Mucosa of descending colon (tissue), 3 donors: ENCODE data around the gene OR10A2. TPM values are rescaled to one million over a fixed set of nuclear protein-coding genes. Genes with fewer than 3 reads are reported as not detected.
"Not testable (repeated sequence)": the region's sequence is repeated elsewhere in the genome, so short reads cannot be mapped to it uniquely, and the experiment has no call there.

ENCODE experiments used
- ATAC-seq: fragments of 200-7000 bp; cut with Tn5 transposase; one replicate; pipeline ENCODE4 v1.9.1; 2020; ENCODE audit warnings: mild to moderate bottlenecking, moderate library complexity
- DNase-seq, 3 donors: peaks; one replicate each; pipeline ENCODE4 v3.0.0-alpha.2; 2020
- H3K36me3 ChIP-seq: fragments of 200-600 bp; one replicate; pipeline ENCODE4 v1.8.0; 2021; ENCODE audit warnings: low read depth, mild to moderate bottlenecking
- H3K4me1 ChIP-seq: fragments of 200-600 bp; one replicate; pipeline ENCODE4 v1.8.0; 2021; ENCODE audit warnings: low read depth, mild to moderate bottlenecking
- H3K4me3 ChIP-seq: fragments of 200-600 bp; one replicate; pipeline ENCODE4 v1.8.0; 2021; ENCODE audit warnings: mild to moderate bottlenecking
- H3K9me3 ChIP-seq: fragments of 200-600 bp; one replicate; pipeline ENCODE4 v1.8.0; 2021; ENCODE audit warnings: mild to moderate bottlenecking
- intact Hi-C, 2 donors: fragments of 100-400 bp; cut with DNase I in 1 of 2; cut with micrococcal nuclease in 1 of 2; formaldehyde crosslinking; loops; one replicate each; pipeline versions ENCODE4 v1.11.0 to v1.11.1; 2022; cut with DNase I, micrococcal nuclease
- total RNA-seq, 3 donors: library from RNA; stranded (reverse); fragmentation: NEBNext Ultra II Directional in 2 of 3; extraction: Animal tissue kit (Norgen Biotek cat#: 25700) in 2 of 3; gene quantifications; one replicate each; pipeline versions ENCODE4 v1.2.1 to v1.2.4, GENCODE V29; 2021 to 2023
- TF ChIP-seq, protein P1 (sequence below): fragments of 200-600 bp; IDR thresholded peaks from one replicate; pipeline ENCODE4 v1.8.0; 2022; ENCODE audit warnings: antibody characterized with exemption, mild to moderate bottlenecking
- donor health status: DM: no; HTN: no; CAD: no; lungs with moderate emphysema.
- donor health status: DM: no; HTN: no; CAD: no.
- donor health status: DM: no; HTN: yes; CAD: no.

Gene OR10A2
- total RNA-seq, 3 donors from 2014 or later: 0.06 TPM; not detected in 2

DNA sequence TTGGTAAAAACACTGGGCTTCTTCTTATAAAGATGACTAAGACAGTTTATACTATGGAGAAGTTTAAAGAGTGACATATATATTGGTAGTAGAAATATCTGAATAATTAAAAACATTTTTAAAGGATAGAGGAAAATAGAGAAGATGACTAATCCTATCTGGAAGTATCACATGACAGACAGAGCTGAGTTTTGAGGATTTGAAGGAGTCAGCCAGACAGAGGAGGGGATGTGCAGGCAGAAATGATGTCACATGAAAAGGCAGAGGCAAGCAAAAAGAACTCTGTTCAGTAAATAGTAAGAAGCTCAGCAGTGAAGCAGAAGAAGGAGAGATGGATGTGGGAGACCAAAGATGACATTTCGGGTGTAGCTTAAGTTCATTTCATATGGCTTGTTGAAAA, 1.6 kb downstream of the OR10A2 start:
- Histone ChIP-seq H3K4me3 (no peak overlapping the region), H3K9me3 (no peaks in the 10 kb centered on the region), H3K4me1 (no peaks in the 10 kb centered on the region), H3K36me3 (no peaks in the 10 kb centered on the region)
- intact Hi-C loops: no loop called here
- ATAC-seq (no peak), DNase-seq (no peak)
- TF ChIP-seq, protein P1, sequence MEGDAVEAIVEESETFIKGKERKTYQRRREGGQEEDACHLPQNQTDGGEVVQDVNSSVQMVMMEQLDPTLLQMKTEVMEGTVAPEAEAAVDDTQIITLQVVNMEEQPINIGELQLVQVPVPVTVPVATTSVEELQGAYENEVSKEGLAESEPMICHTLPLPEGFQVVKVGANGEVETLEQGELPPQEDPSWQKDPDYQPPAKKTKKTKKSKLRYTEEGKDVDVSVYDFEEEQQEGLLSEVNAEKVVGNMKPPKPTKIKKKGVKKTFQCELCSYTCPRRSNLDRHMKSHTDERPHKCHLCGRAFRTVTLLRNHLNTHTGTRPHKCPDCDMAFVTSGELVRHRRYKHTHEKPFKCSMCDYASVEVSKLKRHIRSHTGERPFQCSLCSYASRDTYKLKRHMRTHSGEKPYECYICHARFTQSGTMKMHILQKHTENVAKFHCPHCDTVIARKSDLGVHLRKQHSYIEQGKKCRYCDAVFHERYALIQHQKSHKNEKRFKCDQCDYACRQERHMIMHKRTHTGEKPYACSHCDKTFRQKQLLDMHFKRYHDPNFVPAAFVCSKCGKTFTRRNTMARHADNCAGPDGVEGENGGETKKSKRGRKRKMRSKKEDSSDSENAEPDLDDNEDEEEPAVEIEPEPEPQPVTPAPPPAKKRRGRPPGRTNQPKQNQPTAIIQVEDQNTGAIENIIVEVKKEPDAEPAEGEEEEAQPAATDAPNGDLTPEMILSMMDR: no peak

DNA sequence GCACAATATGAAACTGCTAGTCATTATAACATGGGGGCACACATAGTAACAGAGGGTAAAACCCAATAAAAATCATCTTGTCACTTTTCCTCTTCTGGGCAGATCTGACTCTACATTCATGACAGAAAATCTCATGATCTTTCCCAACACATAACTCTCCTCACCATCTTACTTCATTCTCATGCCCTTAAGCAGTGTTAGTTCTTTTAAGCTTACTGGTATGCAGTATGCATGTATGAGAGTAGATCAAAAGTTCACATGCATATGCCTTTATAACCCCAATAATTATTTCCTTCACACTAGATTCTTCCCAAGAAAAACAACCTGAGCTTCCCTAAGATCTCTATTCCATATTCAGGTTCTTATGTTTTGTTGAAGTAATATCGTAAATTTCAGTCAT, 8.4 kb downstream of the OR10A2 start:
- Histone ChIP-seq H3K9me3 (no peaks in the 10 kb centered on the region), H3K4me1 (no peaks in the 10 kb centered on the region), H3K4me3 (no peak overlapping the region), H3K36me3 (no peaks in the 10 kb centered on the region)
- TF ChIP-seq, protein P1: no peak
- ATAC-seq (no peak), DNase-seq (no peak)
- intact Hi-C loops: no loop called here

DNA sequence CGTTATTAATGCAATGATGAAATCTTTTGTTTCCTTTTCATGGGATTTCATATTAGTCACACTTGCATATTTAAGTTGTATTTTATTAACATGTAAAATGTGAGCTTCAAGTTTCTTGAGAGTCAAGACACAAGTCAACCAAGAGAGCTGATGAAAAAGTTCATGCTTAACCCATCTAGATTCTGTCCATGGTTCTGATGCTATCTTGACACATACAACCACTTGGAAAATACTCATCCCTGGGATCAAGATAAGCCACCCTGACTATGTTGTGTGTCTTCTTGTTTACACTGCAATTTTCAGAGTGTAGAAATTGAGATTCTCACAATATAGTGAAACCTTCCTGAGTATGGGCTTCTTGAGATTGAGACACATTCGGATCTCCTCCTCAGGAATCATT, 12.9 kb downstream of the OR10A2 start:
- Histone ChIP-seq H3K4me3 (no peak overlapping the region), H3K9me3 (no peaks in the 10 kb centered on the region), H3K36me3 (no peaks in the 10 kb centered on the region), H3K4me1 (no peaks in the 10 kb centered on the region)
- intact Hi-C loops: no loop called here
- no peak for DNase-seq
- TF ChIP-seq, protein P1: no peak
- ATAC-seq: no peak

DNA sequence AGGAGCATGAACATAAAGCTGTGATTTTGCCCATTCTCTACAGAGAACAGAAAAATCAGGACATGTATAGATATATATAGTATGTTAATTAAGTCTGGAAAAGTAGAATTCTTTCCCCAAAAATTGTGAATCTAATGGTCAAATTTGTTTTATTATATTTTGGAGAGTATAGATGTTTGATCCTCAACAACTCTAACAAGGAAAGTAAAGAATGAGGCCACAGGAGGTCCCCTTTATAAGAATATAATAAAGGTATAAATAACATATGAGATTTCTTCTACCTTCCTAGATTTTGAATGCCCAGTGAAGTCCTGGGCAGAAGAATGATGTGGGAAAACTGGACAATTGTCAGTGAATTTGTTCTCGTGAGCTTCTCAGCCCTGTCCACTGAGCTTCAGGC, 13.5 kb downstream of the OR10A2 start, which contains the start of gene OR10A4:
Gene OR10A4 (plus strand): TSS at position 301 of the 400 bp plus-strand sequence. CDS start 23 bp downstream, at position 324.
- TF ChIP-seq, protein P1: no peak
- intact Hi-C loops: no loop called here
- DNase-seq (no peak), ATAC-seq (no peak)
- Histone ChIP-seq H3K4me3 (no peak within 1 kb of the TSS), H3K4me1 (no peaks in the 10 kb centered on the region), H3K36me3 (no peaks in the 10 kb centered on the region), H3K9me3 (no peaks in the 10 kb centered on the region)

DNA sequence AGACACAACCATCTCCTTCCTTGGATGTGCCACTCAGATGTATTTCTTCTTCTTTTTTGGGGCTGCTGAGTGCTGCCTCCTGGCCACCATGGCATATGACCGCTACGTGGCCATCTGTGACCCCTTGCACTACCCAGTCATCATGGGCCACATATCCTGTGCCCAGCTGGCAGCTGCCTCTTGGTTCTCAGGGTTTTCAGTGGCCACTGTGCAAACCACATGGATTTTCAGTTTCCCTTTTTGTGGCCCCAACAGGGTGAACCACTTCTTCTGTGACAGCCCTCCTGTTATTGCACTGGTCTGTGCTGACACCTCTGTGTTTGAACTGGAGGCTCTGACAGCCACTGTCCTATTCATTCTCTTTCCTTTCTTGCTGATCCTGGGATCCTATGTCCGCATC, 14.1 kb downstream of the OR10A2 start:
- no peaks in the 10 kb centered on the region for H3K36me3 ChIP-seq
- no peak overlapping the region for H3K4me3 ChIP-seq
- no peaks in the 10 kb centered on the region for H3K9me3 ChIP-seq
- DNase-seq (no peak), ATAC-seq (no peak)
- no peaks in the 10 kb centered on the region for H3K4me1 ChIP-seq
- intact Hi-C loops: no loop called here
- TF ChIP-seq, protein P1: no peak

DNA sequence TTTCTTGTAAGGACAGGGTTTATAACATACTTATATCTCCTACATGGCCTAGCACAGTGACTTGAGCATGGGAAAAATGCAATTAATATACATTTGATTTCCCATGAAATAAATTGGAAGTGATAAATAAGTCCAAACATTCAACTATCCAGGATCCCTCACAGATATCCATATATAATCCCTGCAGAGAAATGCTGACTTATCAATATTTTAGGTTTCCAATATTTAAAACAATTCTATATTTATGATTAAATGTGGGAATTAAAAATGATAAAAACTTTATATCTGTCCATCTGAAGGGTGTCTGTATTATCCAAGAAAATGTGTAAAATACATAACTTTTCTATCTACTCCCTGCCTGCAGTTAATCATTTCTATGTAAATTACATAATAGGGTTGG, 19.9 kb downstream of the OR10A2 start:
- Histone ChIP-seq H3K36me3 (no peaks in the 10 kb centered on the region), H3K4me1 (no peaks in the 10 kb centered on the region), H3K4me3 (no peak overlapping the region), H3K9me3 (no peaks in the 10 kb centered on the region)
- ATAC-seq (no peak), DNase-seq (no peak)
- intact Hi-C loops: no loop called here
- TF ChIP-seq, protein P1: no peak

DNA sequence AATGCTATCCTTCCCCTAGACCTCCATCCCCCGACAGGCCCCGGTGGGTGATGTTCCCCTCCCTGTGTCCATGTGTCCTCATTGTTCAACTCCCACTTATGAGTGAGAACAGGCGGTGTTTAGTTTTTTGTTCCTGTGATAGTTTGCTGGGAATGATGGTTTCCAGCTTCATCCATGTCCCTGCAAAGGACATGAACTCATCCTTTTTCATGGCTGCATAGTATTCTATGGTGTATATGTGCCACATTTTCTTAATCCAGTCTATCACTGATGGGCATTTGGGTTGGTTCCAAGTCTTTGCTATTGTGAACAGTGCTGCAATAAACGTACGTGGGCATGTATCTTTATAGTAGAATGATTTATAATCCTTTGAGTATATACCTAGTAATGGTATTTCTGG, 24.9 kb downstream of the OR10A2 start:
- intact Hi-C loops, ATAC-seq, DNase-seq, H3K4me1 ChIP-seq, H3K4me3 ChIP-seq, H3K9me3 ChIP-seq, H3K36me3 ChIP-seq: not testable (repeated sequence)
